GM18858 (cell line): Measurements from ENCODE around the gene KRTAP5-1.

Source experiments
- ATAC-seq: cut with Tn5 transposase; IDR thresholded peaks from one replicate; pipeline ENCODE4 v1.9.1; 2021; ENCODE audit not compliant: unreplicated experiment

The KRTAP5-1 gene

DNA sequence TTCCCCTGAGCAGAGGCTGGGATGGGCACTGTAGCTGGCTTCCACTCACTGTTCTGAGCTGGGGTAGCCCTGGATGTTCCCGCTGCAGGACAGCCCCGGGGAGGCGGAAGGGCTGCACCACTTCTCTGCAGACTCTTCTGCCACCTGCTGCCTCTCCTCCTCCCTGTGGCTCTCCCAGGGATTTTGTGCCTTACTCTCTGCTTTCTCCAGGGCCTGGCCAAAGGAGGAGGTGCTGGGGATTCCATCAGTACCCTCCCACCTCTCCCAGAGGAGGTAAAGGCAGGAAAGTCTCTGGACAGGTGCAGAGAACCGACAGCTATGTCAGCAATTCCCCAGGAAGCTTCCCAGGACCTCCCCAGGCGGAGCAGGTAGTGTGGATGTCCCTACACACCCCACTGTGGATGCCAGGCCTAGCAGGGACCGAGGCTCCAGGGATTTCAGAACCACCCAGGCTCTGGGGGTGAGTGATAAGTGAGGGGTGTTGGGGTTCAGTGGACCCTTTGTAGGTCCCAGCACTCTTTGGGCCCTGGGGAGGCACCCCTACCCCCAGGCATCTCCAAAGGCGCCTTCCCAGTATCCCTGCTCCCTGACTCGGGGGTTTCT lies 24.3 kb downstream of the KRTAP5-1 start:
- ATAC-seq: no peak

DNA sequence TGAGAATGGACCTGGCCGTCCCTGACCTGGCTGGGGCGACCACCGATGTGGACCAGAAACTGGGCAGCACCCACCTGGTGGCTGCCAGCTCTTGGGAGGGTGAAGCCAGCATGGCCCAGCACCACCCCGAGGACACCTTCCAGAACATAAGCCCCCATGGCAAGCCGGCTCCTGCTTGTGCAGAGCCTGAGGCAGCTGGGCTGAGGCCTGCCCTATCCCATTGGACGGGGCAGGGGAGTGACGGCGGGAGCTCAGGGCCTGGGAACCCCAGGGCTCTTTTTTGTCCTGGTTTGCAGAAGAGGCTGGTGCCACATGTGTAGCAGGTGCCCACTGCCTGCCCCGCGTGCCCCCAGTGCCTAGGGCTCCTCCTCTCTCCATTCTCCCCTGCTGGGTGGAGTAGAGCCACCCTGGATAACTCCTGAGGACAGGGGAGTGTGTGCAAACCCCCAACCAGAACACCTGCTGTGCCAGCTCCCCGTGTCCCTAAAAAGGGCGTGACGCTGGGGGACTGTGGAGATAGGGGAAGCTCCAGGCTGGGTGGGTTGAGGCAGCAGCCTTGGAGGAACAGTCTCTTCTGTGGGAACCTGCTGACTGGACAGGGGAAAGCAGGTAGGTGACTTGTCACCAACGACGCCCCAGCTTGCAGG lies 25.0 kb downstream of the KRTAP5-1 start:
- no peak for ATAC-seq

DNA sequence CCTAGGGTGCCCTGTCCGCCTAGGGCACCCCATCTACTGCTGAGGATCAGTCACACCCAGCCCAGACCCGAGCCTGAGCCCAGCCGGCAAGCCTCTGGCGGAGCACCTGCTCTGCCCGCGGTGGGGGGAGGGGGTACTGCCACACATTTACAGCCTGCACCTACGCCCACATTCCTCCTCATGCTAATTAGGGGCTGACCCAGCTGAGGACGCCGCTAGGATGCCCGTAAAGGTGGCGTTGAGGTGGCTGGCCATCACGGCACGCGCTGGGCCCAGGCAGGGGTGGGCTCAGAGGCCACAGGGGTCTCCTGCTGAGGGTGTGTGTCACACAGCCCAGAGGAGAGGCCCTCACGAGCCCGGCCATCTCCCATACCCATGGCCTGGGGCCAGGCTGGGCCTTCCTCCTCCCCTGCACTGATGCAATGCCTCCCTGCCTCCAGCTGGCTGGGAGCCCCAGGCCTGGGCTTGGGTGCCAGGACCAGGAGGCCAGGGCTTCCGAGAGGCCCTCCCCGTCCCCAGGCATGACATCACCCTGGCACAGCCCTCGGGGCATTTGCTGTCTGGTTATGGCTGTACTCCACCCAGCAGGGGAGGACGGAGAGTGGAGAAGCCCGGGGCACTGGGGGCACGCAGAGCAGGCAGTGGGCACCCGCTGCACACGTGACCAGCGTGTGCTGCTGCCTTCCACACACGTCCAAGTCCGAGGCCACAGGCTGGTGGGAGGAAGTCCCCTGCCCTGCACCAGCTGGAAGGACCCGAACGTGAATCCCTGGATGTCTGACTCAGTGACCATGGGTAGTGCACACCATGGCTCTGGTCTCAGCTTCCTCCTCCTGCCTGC lies 25.8 kb downstream of the KRTAP5-1 start:
- no peak for ATAC-seq

DNA sequence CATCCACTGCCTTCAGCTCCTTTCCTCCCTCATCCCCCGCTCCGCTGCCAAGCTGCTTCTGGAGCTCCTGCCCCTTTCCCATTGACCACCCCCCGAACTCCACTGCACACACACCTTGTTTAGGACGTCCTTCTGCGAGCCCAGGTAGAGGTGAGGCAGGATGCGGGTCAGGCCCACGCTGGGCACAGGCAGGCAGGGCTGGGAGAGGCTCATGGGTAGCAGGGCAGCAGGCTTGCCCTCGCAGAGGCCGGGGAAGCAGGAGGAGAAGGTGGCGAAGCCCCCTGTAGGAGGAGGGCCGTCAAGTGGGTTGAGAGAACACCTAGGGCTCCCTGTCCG lies 26.3 kb downstream of the KRTAP5-1 start:
- ATAC-seq: no peak

DNA sequence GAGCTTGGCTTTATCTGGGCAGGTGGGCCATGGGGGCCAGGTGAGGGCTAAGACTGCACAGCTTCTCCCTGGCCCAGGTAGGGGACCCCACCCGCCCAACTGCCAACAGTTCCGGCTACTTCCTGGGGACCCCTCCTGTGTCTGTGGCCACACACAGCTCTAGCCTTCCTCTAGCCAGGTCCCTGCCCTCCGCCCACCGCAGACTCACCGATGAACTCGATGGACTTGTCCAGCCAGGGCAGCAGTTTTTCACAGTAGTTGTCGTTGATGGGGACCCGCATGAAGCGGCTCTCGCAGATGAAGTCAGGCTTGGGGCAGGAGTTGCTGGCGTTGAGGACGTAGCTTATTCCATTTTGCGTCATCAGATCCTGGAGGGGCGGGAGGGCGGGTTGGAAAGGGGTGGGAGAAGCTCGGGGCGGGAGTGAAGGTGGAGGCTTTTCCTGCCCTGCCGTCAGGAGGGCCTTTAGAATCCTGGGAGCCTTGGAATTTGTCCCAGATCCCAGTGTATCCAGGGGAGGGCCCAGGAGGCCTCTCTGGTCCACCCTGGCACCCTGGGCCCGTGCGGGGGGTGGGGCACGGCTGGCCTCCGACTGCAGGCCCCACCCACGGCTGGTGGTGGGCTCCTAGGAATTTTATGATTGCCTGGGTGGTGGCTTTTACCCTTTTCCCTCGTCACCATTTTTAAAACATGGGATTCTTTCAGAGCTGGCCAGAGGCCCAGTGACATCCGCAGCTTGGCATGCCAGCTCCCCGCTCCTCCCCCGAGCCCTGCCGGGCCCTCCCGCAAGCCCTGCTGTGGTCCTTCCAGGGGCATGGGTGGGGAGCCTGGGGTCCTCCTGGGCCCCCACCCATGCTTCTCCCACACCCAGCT lies 26.9 kb downstream of the KRTAP5-1 start:
- ATAC-seq: no peak

DNA sequence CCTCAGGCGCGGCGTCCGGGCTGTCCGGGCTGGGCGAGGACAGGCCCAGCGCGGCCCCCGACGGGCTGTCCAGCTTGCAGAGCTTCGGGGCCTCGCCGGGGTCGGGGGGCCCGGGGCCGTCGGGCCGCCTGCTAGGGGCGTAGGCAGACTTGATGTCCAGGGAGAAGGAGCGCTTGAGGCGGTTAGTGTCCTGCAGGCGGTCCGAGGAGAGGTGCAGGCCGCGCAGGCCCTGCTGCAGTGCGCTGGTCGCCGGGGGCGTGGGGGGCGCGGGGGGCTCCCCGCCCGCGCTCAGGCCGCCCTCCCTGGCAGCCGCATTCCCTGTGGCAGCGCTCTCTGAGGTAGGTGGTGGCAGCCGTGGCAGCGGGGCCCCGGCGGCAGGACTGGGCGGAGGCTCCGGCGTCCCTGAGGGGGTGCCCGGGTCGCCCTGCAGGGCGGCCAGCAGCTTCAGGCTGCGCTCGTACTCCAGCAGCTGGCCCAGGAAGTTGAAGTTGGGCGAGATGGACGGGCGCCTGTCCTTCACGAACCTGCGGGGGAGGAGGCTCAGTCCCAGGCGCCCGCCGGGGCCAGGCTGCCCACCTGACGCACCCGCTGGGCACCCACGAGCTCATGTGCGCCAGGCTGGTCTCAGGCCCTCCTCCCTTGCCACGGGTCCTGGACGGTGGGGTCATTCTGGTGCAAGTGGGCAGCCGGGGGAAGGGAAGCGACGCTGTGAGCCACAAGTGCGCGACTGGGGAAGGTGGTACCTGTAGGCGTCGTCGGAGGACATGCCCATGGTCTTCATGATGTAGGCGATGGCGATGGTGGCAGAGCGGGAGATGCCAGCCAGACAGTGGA lies 27.8 kb downstream of the KRTAP5-1 start:
- no peak for ATAC-seq

DNA sequence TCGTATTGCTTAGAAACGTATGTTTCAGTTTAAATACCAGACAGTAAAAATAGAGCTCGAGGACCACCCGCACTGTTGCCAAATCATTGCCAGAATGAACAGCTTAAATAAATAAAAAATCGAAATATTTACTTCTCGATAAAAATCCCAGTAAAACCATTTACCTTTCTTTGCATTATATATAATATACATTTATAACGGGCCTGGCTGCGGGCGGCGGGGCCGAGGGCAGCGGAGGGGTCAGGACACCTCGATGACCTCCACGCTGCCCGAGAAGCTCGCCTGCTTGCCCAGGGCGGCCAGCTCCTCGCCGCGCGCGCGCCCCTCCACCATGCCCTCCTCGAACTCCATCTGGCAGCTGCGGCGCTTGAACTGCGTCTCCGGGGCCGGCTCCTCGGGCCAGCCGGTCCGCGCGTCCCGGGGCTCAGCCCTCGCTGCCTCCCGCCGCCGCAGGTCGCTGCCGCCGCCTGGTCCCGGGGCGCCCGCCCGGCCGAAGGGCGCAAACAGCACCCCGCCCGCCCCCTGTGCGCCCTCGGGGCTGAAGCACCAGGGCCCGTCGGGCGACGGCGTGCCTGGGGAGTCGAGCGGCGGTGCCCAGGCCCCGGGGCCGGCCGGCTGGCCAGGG lies 28.7 kb downstream of the KRTAP5-1 start:
- ATAC-seq: no peak

DNA sequence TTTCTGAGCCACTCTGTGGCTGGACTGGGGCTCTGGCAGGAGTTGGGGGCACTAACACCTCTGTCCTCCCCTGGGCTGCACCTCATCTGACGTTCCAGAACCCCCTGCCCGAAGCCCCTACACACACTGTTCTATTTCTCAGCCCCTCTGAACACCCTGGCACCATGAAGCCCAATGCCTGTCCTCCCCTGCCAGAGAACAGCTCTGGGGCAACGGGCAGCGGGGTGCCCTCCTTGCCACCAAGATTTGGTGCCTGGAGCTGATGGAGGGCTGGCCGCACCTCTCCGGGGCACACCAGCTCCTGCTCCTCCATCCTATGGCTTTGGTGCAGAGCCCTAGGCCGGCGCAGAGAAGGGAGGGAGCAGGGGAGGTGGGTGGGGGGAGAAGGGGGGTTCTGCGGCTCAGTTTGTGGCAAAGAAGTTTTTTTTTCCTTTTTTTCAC lies 29.4 kb downstream of the KRTAP5-1 start:
- ATAC-seq: no peak

DNA sequence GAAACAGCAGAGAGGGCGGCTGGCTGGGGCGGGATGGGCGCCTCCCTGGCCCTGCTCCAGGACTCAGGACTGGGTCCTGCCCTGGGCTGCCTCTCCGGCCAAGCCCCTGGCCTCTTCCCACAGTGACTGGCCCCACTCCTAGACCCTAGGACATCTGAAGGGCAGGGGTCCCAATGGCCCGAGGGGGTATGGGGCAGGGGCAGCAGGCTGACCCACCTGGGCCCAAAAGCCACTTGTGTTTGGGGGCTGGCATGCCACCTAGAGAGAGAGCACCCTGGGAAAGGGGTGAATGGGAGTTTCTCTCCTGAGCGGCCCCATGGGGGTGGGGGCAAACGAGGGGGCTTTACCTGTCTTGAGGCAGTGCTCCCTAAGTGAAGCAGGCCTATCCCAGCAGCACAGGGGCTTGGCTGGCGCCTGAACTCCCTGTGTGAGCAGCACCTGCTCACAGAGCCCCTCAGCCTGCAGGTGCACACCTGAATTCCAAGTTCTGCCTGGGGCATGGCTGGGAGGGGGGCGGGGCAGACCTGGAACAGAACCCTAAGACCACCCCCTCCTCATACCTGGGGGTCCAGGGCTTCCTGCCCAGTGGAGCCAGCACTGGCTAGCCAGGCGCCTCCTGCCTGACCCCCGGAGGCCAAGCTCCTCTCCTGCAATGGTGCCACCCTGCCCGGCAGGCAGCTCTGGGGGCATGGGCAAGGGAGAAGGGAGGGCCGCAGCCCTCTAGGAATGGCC lies 29.9 kb downstream of the KRTAP5-1 start:
- no peak for ATAC-seq

DNA sequence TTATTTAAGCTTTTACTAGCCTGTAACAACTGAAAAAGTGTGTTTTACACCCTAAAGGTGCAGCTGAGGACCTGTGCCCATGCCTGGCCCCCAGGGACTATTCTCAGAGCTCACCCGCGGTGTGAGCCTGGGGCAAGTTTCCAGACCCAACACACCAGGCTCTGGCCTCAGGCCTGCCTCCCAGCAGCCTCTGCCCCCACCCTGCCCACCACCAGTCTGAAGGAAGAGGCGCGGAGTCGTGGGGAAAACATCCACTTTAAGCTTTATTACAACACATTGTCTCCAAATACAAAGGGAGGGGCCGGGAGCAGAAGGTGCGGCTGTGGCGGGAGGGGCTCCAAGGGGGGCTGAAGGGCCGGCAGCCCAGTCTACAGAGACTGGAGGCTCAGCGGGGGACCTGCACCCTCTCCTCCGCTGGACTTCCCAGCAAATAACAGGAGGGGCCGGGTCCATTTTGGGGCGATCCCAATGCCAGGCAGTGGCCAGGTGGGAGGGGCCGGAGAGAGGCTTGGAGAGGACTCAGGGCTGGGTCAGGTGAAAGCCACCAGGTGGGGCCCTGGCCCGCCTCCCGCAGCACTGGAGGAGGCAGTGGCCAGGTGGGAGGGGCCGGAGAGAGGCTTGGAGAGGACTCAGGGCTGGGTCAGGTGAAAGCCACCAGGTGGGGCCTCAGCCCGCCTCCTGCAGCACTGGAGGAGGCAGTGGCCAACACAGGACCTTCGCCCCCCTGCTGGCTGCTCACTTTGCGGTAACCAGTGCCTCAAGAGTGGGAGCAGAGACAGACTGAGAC lies 31.1 kb downstream of the KRTAP5-1 start:
- ATAC-seq: no peak

DNA sequence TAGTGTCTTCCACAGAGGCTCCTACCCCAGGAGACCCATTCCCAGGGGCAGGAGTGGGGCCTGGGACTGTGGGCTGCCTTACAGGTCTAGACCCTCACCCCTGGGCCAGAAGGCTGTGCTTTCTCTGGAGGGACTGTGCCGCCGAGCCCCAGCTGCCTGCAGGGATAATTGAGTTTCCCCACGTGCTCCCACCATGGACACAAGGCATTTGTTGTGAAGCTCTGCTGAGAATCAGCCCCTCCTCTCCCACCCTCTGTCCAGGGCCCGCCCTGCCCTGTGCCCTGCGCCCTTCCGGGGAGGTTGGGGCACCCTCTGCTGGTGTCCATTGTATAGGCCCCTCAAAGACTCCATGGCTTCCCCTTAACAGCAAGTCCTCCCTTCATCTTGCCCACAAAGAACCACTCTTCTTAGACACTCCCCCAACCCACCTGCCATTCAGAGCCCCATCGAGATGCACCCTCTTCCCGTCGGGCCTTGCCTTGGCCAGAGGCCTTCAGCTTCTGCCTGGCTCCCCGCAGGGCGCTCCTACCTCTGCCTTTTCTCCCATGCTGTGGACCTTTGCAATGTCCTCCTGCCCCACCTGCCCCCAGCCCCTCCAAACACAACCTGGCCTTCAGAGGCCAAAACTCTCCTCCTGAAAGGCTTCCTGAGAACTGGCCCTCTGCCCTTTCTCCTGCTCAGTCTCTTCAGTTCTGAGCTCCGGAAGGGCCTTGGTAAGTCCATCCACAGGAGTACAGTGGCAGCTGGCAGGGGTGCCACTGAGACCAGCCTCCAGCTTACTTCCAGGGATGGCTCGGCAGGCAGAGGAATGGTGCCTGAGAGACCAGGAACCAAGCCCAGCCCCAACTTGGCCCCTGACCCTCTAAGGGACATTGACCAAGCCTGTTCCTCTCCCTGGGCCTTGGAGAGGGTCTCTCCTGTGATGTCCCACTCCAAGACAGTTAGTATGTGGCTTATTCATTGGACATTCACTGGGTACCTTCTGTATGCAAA lies 35.4 kb downstream of the KRTAP5-1 start:
- ATAC-seq: no peak

DNA sequence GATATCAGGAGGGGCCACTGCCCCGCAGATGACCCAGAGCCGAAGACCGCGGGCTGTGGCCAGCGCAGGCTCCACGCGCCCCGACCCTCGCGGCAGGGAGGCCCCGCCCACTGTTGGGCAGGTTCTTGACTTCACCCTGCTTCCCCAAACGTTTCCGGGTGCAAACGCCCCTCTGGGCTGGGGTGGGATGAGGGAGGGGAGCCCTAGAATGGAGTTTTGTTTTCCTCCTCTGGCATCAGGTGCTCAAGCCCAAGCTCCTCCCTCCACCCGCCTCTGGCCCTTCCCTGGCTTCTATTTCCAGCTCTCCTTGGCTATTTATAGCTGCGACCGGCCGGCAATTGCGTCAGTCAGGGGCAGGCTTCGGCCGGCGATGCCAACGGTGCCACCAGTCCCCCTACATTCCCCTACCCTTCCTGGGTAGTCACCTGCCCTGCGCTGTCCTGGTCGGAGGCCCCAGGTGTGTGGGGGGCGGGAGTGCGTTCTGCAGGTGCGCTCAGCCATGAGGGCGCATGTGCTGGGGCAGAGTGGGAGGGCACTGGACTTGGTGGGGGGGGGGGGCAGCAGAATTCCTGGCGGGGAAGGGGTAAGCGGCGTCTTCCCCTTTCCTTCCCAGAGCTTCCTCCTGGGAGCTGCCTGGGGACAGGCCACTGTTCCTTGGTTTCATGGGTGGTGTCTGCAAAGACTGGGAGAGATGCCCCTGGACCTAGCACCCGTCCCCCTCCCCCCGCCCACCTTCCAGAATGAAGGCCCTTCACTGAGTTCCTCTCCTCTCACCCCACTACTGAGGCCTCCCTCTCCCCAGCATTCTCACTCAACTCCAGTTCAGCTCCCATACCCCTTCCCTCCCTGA lies 36.6 kb downstream of the KRTAP5-1 start:
- no peak for ATAC-seq

DNA sequence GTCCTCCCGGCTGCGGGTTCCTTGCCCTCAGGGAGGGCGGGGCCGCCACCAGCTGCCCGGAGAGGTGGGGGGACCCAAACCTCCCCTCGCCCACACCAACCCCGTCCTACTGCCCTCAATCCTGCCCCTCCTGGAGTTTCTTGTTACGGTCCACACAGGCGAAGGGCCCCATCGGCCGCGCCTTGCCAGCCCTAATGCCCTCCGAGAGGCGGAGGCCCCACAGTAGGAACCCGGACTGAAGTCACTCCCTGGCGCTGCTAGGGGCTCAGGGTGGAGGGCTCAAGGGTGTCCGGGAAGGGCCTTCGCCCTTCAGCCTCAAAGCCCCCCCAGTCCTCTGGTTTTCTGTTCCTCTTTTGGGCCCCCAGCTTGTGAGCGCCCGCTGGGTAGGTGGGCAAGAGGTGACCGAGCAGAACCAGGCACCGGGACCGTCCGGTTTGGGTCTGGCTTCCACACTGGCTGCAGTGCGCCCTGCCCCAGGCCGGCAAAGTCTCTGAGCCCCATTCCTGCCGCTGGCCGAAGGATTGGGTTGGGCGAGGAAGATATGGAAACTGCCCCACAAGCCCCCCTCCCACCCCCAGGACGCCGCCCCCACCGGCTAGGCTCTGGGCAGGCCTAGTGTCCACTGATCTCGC lies 37.5 kb downstream of the KRTAP5-1 start:
- no peak for ATAC-seq

DNA sequence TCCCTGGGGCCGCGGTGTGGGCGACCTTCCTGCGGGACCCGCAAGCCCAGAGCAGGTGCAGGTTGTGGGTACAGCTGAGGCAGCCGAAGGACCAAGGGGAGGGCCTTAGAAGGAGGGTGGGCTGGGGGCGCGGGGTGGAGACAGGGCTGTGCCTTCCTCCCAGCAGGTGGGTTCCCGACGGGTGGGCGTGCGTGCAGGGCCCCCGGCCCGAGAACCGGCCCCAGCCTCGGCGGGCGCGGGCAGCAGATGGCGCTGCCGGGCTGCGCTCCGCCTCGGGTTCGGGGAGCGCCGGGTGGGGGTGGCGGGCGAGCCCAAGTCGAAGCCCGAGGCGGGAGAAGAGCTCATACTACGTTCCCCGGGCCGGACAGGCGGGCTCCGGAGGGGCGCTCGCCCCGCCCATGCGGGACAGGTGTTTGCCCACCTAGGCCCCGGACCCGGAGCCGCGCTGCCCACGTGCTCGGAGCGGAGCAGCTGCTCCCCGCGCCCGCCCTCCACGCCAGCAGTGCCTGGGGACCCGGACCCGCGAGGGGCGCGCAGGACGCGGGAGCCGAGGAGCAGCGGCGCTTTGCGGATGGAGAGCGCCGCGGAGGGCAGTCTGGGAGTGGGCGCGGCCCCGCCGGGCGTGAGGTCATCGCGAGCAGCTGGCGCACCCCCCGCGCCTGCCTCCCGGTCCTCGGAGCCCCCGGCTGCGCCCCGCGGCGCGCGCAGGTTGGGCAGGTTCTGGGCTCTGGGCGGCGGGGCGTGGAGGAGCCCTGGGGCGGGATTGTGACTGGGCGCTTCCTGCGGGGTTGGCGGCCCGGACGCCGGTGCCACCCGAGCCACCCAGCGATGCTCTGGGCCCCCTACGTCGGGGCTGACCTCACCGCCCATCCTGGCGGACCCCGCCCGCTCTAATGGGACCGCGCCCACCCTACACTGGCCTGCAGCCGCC lies 38.3 kb downstream of the KRTAP5-1 start:
- no peak for ATAC-seq

DNA sequence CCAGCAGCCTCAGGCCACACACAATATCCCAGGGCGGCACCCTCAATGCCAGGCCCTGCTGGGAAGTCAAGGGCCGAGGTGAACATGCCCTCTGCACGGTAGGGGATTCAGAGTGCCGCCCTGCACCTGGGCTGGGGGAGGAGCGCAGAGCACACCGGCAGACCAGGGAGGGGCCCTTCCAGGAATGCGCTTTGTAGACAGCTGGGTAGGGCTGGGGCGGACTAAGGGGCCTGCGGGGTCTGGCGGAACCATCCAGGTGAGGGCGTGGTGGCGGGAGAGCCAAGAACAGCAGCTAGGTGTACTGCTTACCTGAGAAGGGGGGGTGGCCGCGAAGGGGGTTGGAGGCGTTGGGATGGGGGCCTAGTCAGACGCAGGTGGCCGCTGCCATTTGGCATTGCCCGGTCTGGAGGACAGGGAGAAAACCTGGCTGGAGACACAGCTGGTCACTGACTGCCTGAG lies 39.0 kb downstream of the KRTAP5-1 start:
- ATAC-seq: no peak
